GM19043 (cell line): ENCODE data around the gene FAN1.
A peak's percentile ranks its signal among the peaks of the same experiment; 100 is the strongest.

Experiments
- ATAC-seq: cut with Tn5 transposase; IDR thresholded peaks from one replicate; pipeline ENCODE4 v1.9.1; 2021; ENCODE audit warnings: low read depth; ENCODE audit not compliant: unreplicated experiment

FAN1 gene

GRCh38 chr15:30953731-30954378, 50.1 kb downstream of the FAN1 start:
- ATAC-seq = no peak

- ATAC-seq = no peak
Measured at GRCh38 chr15:30954674-30955073, 51.0 kb downstream of the FAN1 start.

- no peak for ATAC-seq
Measured at GRCh38 chr15:30956216-30957124, 52.8 kb downstream of the FAN1 start.

GRCh38 chr15:30958219-30958618, 54.5 kb downstream of the FAN1 start:
- no peak for ATAC-seq

GRCh38 chr15:30962079-30962478, 58.4 kb downstream of the FAN1 start:
- no peak for ATAC-seq

GRCh38 chr15:30962659-30963058, 58.9 kb downstream of the FAN1 start:
- ATAC-seq = no peak

- ATAC-seq = no peak
Measured at GRCh38 chr15:30963681-30964080, 60.0 kb downstream of the FAN1 start.

GRCh38 chr15:30969724-30970123, 66.0 kb downstream of the FAN1 start:
- ATAC-seq = no peak

GRCh38 chr15:30973379-30973778, 69.7 kb downstream of the FAN1 start:
- no peak for ATAC-seq

- ATAC-seq = no peak
Measured at GRCh38 chr15:30974112-30974511, 70.4 kb downstream of the FAN1 start.

- no peak for ATAC-seq
Measured at GRCh38 chr15:30978328-30978727, 74.6 kb downstream of the FAN1 start.

GRCh38 chr15:30979457-30979856, 75.7 kb downstream of the FAN1 start:
- ATAC-seq = no peak

- ATAC-seq = no peak
Measured at GRCh38 chr15:30984118-30984517, 80.4 kb downstream of the FAN1 start.

GRCh38 chr15:30984542-30984941, 80.8 kb downstream of the FAN1 start:
- no peak for ATAC-seq

- no peak for ATAC-seq
Measured at GRCh38 chr15:30985081-30985531, 81.4 kb downstream of the FAN1 start.

- no peak for ATAC-seq
Measured at GRCh38 chr15:30990036-30990435, 86.3 kb downstream of the FAN1 start.

GRCh38 chr15:30990446-30991254, 86.9 kb downstream of the FAN1 start:
- no peak for ATAC-seq

GRCh38 chr15:30991255-30992235, 87.8 kb downstream of the FAN1 start, which contains the start of gene MTMR10:
MTMR10 (minus strand) TSS chr15:30991628; CDS start chr15:30991506, 122 bp downstream.
- ATAC-seq = peak; percentile 86

GRCh38 chr15:30992249-30992864, 88.6 kb downstream of the FAN1 start:
- no peak for ATAC-seq
